HG03432 (cell line): ENCODE results near the gene ENHO.

ENCODE experiments used
- ATAC-seq: cut with Tn5 transposase; IDR thresholded peaks from one replicate; pipeline ENCODE4 v1.9.1; 2021; ENCODE audit warnings: mild to moderate bottlenecking, moderate library complexity; ENCODE audit not compliant: unreplicated experiment

The ENHO gene

GRCh38 chr9:34522971-34523797 is at the start of gene ENHO:
Gene ENHO (minus strand): TSS chr9:34522990. CDS start chr9:34521695, 1,295 bp downstream.
- ATAC-seq, result peak; percentile 90

DNA sequence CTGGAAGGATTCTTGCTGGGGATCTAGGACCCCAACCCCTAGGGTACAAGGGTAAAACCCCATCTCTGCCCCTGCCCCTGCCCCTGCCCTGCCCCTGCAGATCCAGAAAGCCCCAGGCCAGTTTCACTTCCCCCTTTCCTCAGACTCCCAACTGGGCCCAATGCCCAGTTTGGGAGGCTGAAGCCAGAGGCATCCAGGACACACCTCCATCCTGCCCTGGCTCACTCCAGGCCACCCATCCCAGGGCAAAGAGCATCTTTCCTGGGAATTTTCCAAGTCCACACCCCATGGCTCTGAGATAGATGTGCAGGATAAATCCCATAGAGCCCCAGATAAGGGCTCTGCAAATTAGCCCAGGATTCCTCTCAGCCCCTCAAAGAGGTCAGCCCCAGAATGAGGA is 49.3 kb upstream of the ENHO start:
- ATAC-seq, result no peak

- no peak for ATAC-seq
Measured at GRCh38 chr9:34571481-34571810, 48.7 kb upstream of the ENHO start.

- no peak for ATAC-seq
Measured at GRCh38 chr9:34570809-34571480, 48.2 kb upstream of the ENHO start.

GRCh38 chr9:34570376-34570775 is 47.6 kb upstream of the ENHO start:
- no peak for ATAC-seq

DNA sequence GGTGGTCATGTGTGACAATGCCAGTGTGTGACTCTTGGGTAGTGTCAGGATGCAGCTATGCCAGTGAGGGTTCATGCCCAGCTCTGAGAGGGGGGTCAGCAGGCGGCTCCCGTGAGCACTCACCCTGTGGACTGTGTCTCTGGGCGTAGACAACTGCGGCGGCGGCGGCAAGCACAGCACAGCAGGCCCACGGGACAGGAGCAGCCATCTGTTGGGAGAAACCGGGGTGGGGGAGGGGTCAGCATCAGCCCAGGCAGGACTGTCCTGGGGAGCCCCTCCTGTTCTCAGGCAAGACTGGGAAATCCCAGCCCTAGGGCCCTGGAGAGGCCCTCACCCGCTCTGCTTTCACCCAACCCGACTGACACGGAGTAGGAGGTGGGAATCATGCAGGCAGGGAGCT is 46.0 kb upstream of the ENHO start:
- no peak for ATAC-seq

GRCh38 chr9:34568133-34568532 is 45.3 kb upstream of the ENHO start:
- no peak for ATAC-seq

DNA sequence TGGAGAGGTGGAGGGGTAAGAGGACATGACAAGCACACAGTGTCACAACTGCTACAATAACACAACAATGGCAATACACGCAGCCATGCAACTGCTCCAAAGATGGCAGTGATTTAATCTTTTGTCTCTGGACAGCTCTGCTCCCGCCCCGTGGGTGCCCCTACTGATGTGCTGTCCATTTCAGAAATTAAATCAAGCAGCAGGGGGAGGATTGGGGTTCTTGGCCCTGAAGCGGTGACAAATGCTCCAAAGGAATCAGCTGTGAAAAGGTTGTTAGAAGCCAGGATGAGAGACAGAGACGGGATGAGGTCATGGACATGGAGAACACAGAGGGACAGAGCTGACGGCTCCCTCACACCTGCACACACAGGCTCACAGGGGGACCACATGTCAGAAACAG is 44.2 kb upstream of the ENHO start:
- no peak for ATAC-seq

DNA sequence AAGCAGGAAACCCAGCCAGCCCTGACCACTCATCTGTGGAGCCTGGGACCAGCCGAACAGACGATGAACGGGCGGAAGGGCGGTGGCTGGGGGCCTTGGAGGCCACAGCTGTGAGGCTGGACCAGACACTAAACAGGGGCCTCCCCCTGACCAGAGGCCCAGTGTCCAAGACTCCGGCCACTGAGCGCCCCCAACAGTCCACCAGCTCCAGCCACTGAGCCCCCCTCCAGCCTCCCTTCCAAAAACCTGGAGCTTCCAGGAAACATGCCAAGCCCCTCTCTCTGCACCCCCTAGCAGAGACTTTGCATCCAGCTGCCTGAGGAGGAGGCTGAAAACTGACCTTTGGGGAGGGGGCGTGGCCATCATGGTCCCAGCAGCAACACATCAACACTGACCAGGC is 43.5 kb upstream of the ENHO start:
- ATAC-seq, result no peak

DNA sequence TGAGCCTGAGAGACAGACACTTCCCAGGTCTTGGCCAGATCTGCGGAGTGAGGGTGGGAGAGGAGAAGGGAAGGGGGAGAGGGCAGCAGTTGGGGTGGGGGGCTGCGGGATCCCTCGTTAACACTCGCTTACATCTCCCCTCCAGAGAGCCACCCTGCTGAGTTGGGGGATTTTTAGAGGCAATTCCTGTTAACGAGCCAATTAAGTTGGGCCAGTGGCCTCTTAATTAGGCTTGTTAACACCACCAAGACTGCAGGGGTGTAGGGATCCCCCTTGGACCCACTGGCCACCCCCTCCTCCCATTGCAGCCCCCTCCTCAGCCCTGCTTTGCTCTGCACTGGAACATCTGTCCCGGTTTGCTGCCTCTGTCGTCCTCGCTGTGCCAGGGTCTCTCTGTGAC is 43.1 kb upstream of the ENHO start:
- no peak for ATAC-seq

DNA sequence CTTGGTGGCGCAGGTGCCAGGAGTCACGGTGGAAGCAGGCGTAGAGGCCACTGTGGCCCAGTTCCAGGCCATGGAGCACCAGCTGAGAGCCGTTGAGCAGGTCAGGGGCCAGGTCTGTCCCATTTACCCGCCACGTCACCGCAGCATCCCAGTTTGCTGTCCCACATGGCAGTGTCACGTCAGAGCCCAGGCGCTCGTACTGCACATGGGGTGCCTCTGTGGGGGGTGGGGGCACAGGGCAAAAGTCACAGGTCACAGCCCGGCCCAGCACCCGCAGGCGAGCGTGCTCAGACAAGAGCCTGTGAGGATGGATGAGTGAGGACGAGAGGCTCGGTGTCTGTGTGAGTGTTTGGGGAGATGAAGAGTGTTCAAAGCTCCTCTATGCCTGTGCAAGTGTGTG is 41.8 kb upstream of the ENHO start:
- ATAC-seq, result no peak

GRCh38 chr9:34563262-34563661 is 40.5 kb upstream of the ENHO start:
- ATAC-seq, result no peak

GRCh38 chr9:34562135-34562745 is 39.5 kb upstream of the ENHO start:
- ATAC-seq, result no peak

GRCh38 chr9:34560599-34561214 is 37.9 kb upstream of the ENHO start:
- no peak for ATAC-seq

GRCh38 chr9:34559624-34560455 is 37.0 kb upstream of the ENHO start:
- no peak for ATAC-seq

GRCh38 chr9:34558919-34559623 is 36.3 kb upstream of the ENHO start:
- no peak for ATAC-seq

- ATAC-seq, result no peak
Measured at GRCh38 chr9:34558364-34558763, 35.6 kb upstream of the ENHO start.

- ATAC-seq, result no peak
Measured at GRCh38 chr9:34557426-34558321, 34.9 kb upstream of the ENHO start.

DNA sequence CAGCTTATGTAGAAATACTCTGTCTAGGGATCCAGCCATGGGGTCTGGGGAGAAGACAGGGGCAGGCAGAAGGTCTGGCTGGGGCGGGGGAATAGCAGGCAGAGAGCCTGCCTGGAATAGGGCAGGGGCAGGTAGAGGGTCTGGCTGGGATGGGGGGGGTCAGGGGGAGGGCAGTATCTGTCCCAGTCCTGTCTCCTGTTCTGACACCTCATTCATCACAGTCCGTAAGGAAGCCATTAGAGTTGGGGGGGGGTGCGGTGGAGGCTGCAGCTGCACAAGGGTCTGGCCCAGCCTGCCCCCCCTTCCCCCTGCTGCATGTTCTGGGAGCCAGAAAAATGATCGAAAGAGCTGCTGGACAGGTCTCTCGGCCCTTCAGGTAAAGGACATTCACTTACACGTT is 34.2 kb upstream of the ENHO start:
- no peak for ATAC-seq
